Body of pancreas (tissue), 4 donors: ENCODE results near the gene CDH11. TPM values are rescaled to one million over a fixed set of nuclear protein-coding genes. Genes with fewer than 3 reads are reported as not detected.

Experiments used
- ATAC-seq: fragments of 150-250 bp; one replicate; pipeline ENCODE4 v1.9.1; 2016
- DNase-seq, 4 donors: peaks; one replicate each; pipeline ENCODE4 v3.0.0-alpha.2; 2019
- H3K27ac ChIP-seq, 4 donors: fragments of 200-600 bp; sonication (generic); 1 replicate in 3 of 4; 2 replicates in 1 of 4; pipeline versions ENCODE4 v1.5.1 to v1.6.1; 2016 to 2019; ENCODE audit warnings: mild to moderate bottlenecking in 1 of 4, mixed read lengths in 1 of 4, moderate library complexity in 1 of 4
- H3K27me3 ChIP-seq, 2 donors: fragments of 200-600 bp; sonication (generic); one replicate each; pipeline ENCODE4 v1.6.0; 2016; ENCODE audit warnings: mild to moderate bottlenecking in 1 of 2
- H3K36me3 ChIP-seq, 2 donors: fragments of 200-600 bp; sonication (generic); replicated peaks in 1 of 2; 2 replicates each; pipeline ENCODE4 v1.5.1; 2016; ENCODE audit warnings: low read depth in 2 of 2; ENCODE audit not compliant: insufficient read depth in 1 of 2
- H3K4me1 ChIP-seq: fragments of 200-600 bp; sonication (generic); one replicate; pipeline ENCODE4 v1.6.0; 2016
- H3K4me3 ChIP-seq, 2 donors: fragments of 200-600 bp; sonication (generic); 1 replicate in 1 of 2; 2 replicates in 1 of 2; pipeline ENCODE4 v1.5.1; 2016 to 2019
- H3K9me3 ChIP-seq, 3 donors: fragments of 200-600 bp; sonication (generic); 1 replicate in 2 of 3; 2 replicates in 1 of 3; pipeline ENCODE4 v1.5.1; 2016
- POLR2A ChIP-seq, 3 donors: fragments of 450-650 bp; IDR thresholded peaks; one replicate each; pipeline ENCODE4 v1.6.1; 2016; ENCODE audit warnings: antibody characterized with exemption in 3 of 3, mild to moderate bottlenecking in 2 of 3
- WGBS, 2 donors: methylation state at CpG; one replicate each; pipeline ENCODE4 v1.1.5; 2017; 5-methylcytosine and 5-hydroxymethylcytosine counted together
- intact Hi-C: fragments of 100-400 bp; cut with DNase I; formaldehyde crosslinking; loops from one replicate; pipeline ENCODE4 v1.15.1; 2023
- total RNA-seq, 2 donors: library from RNA; depleted of rRNA; stranded (reverse); fragments of >200 nt; gene quantifications; one replicate each; pipeline ENCODE4 v1.1.0, GENCODE V29; 2016
- TF ChIP-seq, protein P1 (sequence below), 7 experiments: fragments of 450-650 bp in 4 of 7; fragments of 200-600 bp in 3 of 7; sonication (generic) in 3 of 7; IDR thresholded peaks; one replicate each; pipeline ENCODE4 v1.5.1; 2016 to 2019; ENCODE audit warnings: antibody characterized with exemption in 7 of 7

The CDH11 gene
- total RNA-seq, 2 donors from 2014 or later = 8.6 to 17.6 TPM

GRCh38 chr16:65000654-65001053 is 121.2 kb downstream of the CDH11 start:
- intact Hi-C loops = no loop called here
- Histone ChIP-seq H3K4me1 (no peaks in the 10 kb centered on the region), H3K4me3 (no peak overlapping the region), H3K27me3 (no peaks in the 10 kb centered on the region), H3K9me3 (no peaks in the 10 kb centered on the region), H3K27ac (no peak overlapping the region), H3K36me3 (no peaks in the 10 kb centered on the region)
- 72 to 87% methylated on average over 3 of the region's 3 CpGs for WGBS, 2 donors
- ATAC-seq (no peak), DNase-seq (no peak)
- no peak for TF ChIP-seq POLR2A (IDR thresholded peaks at IDR 0.05)
- TF ChIP-seq, protein P1, sequence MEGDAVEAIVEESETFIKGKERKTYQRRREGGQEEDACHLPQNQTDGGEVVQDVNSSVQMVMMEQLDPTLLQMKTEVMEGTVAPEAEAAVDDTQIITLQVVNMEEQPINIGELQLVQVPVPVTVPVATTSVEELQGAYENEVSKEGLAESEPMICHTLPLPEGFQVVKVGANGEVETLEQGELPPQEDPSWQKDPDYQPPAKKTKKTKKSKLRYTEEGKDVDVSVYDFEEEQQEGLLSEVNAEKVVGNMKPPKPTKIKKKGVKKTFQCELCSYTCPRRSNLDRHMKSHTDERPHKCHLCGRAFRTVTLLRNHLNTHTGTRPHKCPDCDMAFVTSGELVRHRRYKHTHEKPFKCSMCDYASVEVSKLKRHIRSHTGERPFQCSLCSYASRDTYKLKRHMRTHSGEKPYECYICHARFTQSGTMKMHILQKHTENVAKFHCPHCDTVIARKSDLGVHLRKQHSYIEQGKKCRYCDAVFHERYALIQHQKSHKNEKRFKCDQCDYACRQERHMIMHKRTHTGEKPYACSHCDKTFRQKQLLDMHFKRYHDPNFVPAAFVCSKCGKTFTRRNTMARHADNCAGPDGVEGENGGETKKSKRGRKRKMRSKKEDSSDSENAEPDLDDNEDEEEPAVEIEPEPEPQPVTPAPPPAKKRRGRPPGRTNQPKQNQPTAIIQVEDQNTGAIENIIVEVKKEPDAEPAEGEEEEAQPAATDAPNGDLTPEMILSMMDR (IDR thresholded peaks at IDR 0.05) = no peak

- Histone ChIP-seq H3K36me3 (no peaks in the 10 kb centered on the region), H3K27me3 (no peaks in the 10 kb centered on the region), H3K4me1 (no peaks in the 10 kb centered on the region), H3K27ac (no peak overlapping the region), H3K4me3 (no peak overlapping the region), H3K9me3 (no peaks in the 10 kb centered on the region)
- TF ChIP-seq, protein P1 (IDR thresholded peaks at IDR 0.05) = no peak
- no peak for TF ChIP-seq POLR2A (IDR thresholded peaks at IDR 0.05)
- no peak for DNase-seq
- intact Hi-C loops = no loop called here
- 46 to 56% methylated on average over 2 of the region's 2 CpGs for WGBS, 2 donors
- ATAC-seq = no peak
Measured at GRCh38 chr16:64997751-64998150, 124.1 kb downstream of the CDH11 start.

GRCh38 chr16:64997121-64997520 is 124.7 kb downstream of the CDH11 start:
- DNase-seq (no peak), ATAC-seq (no peak)
- TF ChIP-seq, protein P1 (IDR thresholded peaks at IDR 0.05) = no peak
- TF ChIP-seq POLR2A (IDR thresholded peaks at IDR 0.05) = no peak
- Histone ChIP-seq H3K27me3 (no peaks in the 10 kb centered on the region), H3K9me3 (no peaks in the 10 kb centered on the region), H3K4me3 (no peak overlapping the region), H3K36me3 (no peaks in the 10 kb centered on the region), H3K27ac (no peak overlapping the region), H3K4me1 (no peaks in the 10 kb centered on the region)
- intact Hi-C loops = no loop called here
- 91 to 92% methylated on average over 9 of the region's 9 CpGs for WGBS, 2 donors

- Histone ChIP-seq H3K4me3 (no peak overlapping the region), H3K4me1 (no peaks in the 10 kb centered on the region), H3K27ac (no peak overlapping the region), H3K27me3 (no peaks in the 10 kb centered on the region), H3K9me3 (no peaks in the 10 kb centered on the region), H3K36me3 (no peaks in the 10 kb centered on the region)
- WGBS, 2 donors = 62 to 68% methylated on average over 5 of the region's 5 CpGs
- DNase-seq (no peak), ATAC-seq (no peak)
- intact Hi-C loops = no loop called here
- no peak for TF ChIP-seq POLR2A (IDR thresholded peaks at IDR 0.05)
- TF ChIP-seq, protein P1 (IDR thresholded peaks at IDR 0.05) = no peak
Measured at GRCh38 chr16:64996641-64997040, 125.2 kb downstream of the CDH11 start.

DNA sequence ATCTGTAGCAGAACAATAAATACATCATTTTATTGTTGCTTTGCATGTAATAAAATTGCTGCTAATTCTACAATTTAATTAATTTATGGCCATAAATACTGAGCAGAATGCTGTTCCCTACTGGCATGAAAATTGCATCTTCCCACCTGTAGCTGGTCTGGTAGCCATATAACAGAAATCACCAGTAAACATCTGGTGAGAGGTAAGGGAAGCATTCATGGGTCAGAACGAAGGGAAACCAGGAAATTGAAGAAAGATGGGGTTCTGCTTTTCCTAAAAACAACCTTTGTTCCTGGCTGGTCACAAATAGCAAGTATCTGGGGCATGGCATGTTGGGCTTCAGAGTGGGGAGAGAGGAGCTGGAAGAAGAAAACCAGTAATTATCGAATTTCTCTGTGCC is 128.4 kb downstream of the CDH11 start:
- ATAC-seq = no peak
- TF ChIP-seq, protein P1 (IDR thresholded peaks at IDR 0.05) = no peak
- no peak for TF ChIP-seq POLR2A (IDR thresholded peaks at IDR 0.05)
- H3K4me1 ChIP-seq = no peaks in the 10 kb centered on the region
- no peaks in the 10 kb centered on the region for H3K9me3 ChIP-seq
- no peak for DNase-seq
- H3K27me3 ChIP-seq = no peaks in the 10 kb centered on the region
- WGBS, 2 donors = 30 to 42% methylated on average over 2 of the region's 2 CpGs
- H3K4me3 ChIP-seq = no peak overlapping the region
- H3K27ac ChIP-seq = no peak overlapping the region
- H3K36me3 ChIP-seq = no peaks in the 10 kb centered on the region
- intact Hi-C loops = no loop called here
